ENCODE results near the gene MYO15B. TPM values are rescaled to one million over a fixed set of nuclear protein-coding genes. Genes with fewer than 3 reads are reported as not detected.

The MYO15B gene
- total RNA-seq, 1 experiment from 2014 or later, result 58.4 TPM

- no peak for DNase-seq
- Mint-ChIP-seq H3K27me3 (ENCODE audit: unreplicated experiment) (no peaks in the 10 kb centered on the region), H3K4me1 (ENCODE audit: low read depth, unreplicated experiment) (no peaks in the 10 kb centered on the region), H3K4me3 (ENCODE audit: low read depth, unreplicated experiment) (no peak overlapping the region), H3K27ac (ENCODE audit: unreplicated experiment) (no peak overlapping the region), H3K9me3 (ENCODE audit: low read depth, unreplicated experiment) (no peaks in the 10 kb centered on the region), H3K36me3 (ENCODE audit: insufficient read depth, unreplicated experiment) (no peaks in the 10 kb centered on the region)
- no TSS peak for BruUV-seq (replicated peaks)
- CTCF ChIA-PET, result no interaction called here
- intact Hi-C loops (cut with micrococcal nuclease; ENCODE audit: unreplicated experiment), result no loop called here
- TF ChIP-seq CTCF (IDR thresholded peaks at IDR 0.05; ENCODE audit: unreplicated experiment), result no peak
Observed at GRCh38 chr17:75594499-75595283, 7.1 kb downstream of the MYO15B start.

DNA sequence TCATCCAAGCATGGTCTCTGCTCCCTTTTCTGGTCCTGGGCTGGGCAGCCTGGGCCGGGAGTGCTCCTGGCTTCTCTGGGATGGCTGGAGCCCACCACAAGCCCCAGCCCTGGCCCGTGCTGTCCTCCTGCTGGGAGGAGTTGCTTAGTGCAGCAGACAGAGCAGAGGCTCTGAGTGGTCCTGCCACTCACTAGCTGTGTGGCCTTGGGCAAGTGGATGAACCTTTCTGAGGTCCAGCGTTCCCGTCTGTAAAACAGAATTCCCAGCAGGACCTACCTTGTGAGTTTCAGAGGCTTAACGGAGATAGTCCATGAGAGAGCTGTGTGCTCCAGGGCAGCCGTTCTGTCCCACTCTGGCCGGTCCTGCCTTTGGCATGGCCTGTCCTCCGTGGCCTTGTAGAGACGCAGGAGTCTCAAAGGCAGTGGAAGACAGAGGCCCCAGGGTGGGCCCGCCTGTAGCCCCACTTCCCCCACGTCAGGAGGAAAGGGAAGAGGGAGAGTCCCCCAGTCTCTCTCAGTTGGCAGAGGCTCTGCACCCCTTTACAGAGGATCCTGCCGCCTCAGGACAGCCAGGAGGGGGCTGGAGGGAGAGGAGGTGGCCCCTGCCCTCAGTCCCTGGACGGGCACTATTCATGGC lies 7.8 kb downstream of the MYO15B start:
- Mint-ChIP-seq H3K9me3 (ENCODE audit: low read depth, unreplicated experiment) (no peaks in the 10 kb centered on the region), H3K27me3 (ENCODE audit: unreplicated experiment) (no peaks in the 10 kb centered on the region), H3K36me3 (ENCODE audit: insufficient read depth, unreplicated experiment) (no peaks in the 10 kb centered on the region), H3K4me3 (ENCODE audit: low read depth, unreplicated experiment) (no peak overlapping the region), H3K4me1 (ENCODE audit: low read depth, unreplicated experiment) (no peaks in the 10 kb centered on the region), H3K27ac (ENCODE audit: unreplicated experiment) (no peak overlapping the region)
- BruUV-seq (replicated peaks), result no TSS peak
- no peak for TF ChIP-seq CTCF (IDR thresholded peaks at IDR 0.05; ENCODE audit: unreplicated experiment)
- intact Hi-C loops (cut with micrococcal nuclease; ENCODE audit: unreplicated experiment), result no loop called here
- CTCF ChIA-PET, result no interaction called here
- DNase-seq, result no peak

GRCh38 chr17:75595920-75596313 lies 8.3 kb downstream of the MYO15B start:
- Mint-ChIP-seq H3K27me3 (ENCODE audit: unreplicated experiment) (no peaks in the 10 kb centered on the region), H3K4me3 (ENCODE audit: low read depth, unreplicated experiment) (no peak overlapping the region), H3K27ac (ENCODE audit: unreplicated experiment) (no peak overlapping the region), H3K4me1 (ENCODE audit: low read depth, unreplicated experiment) (no peaks in the 10 kb centered on the region), H3K9me3 (ENCODE audit: low read depth, unreplicated experiment) (no peaks in the 10 kb centered on the region), H3K36me3 (ENCODE audit: insufficient read depth, unreplicated experiment) (peaks cover under 1% of the 10 kb centered on the region)
- TF ChIP-seq CTCF (IDR thresholded peaks at IDR 0.05; ENCODE audit: unreplicated experiment), result no peak
- BruUV-seq (replicated peaks), result no TSS peak
- DNase-seq, result no peak
- intact Hi-C loops (cut with micrococcal nuclease; ENCODE audit: unreplicated experiment), result no loop called here
- CTCF ChIA-PET, result no interaction called here

DNA sequence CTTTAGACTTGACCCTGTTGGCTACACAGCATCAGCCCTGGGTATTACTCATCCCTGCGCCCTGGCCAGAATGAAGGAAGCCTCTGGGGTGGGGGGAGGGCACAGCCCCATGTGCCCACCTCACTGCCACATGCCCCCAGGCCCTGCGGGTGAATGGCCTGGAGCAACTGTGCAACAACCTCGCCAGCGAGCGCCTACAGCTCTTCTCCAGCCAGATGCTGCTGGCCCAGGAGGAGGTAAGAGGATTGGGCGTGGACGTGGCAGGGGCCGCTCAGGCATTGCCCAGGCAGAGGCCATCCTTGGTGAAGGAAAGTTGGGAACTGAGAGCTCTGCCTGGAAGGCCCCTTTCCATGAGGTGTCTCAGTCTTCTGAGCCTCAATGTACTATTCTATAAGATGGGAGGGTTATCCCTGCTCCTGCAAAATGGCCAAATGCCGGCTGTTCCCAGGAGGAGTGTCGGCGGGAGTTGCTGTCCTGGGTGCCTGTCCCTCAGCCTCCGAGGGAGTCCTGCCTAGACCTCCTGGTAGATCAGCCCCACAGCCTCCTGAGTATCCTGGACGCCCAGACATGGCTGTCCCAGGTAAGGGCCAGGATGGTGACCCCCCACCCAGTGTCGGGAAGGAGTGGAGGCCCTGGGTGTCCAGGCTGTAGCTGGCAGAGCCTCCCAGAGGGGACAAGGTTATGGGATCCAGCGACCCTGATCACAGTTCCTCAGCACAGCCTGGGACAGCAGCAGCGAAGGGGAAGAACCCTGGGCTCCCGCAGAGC lies 8.9 kb downstream of the MYO15B start:
- no peak for TF ChIP-seq CTCF (IDR thresholded peaks at IDR 0.05; ENCODE audit: unreplicated experiment)
- no TSS peak for BruUV-seq (replicated peaks)
- CTCF ChIA-PET, result no interaction called here

More for the DNA sequence above, 8.9 kb downstream of the MYO15B start:
- peaks cover 5% of the 10 kb centered on the region for H3K4me1 Mint-ChIP-seq (ENCODE audit: low read depth, unreplicated experiment)
- H3K27ac Mint-ChIP-seq (ENCODE audit: unreplicated experiment), result no peak overlapping the region
- intact Hi-C loops (cut with micrococcal nuclease; ENCODE audit: unreplicated experiment), result no loop called here
- DNase-seq, result no peak
- H3K36me3 Mint-ChIP-seq (ENCODE audit: insufficient read depth, unreplicated experiment), result peaks cover 5% of the 10 kb centered on the region
- no peaks in the 10 kb centered on the region for H3K9me3 Mint-ChIP-seq (ENCODE audit: low read depth, unreplicated experiment)
- no peak overlapping the region for H3K4me3 Mint-ChIP-seq (ENCODE audit: low read depth, unreplicated experiment)
- H3K27me3 Mint-ChIP-seq (ENCODE audit: unreplicated experiment), result no peaks in the 10 kb centered on the region

All from Calu3 (cell line).